HepG2 (cell line): ENCODE results near the gene TTC23. TPM values are rescaled to one million over a fixed set of nuclear protein-coding genes. Genes with fewer than 3 reads are reported as not detected.

ENCODE experiments used
- ATAC-seq: fragments of 200-7000 bp; cut with Tn5 transposase; 3 replicates; pipeline ENCODE4 v1.9.1; 2020; ENCODE audit warnings: mild to moderate bottlenecking, moderate library complexity
- BruUV-seq: library from RNA; stranded (reverse); fragments of 400-500 nt; replicated peaks from 2 replicates; lab custom pipeline; 2021; lab: Mats Ljungman, UMichigan
- CTCF ChIA-PET: fragments of 300-600 bp; formaldehyde crosslinking; extraction: SDS; loops from one replicate; lab custom pipeline; 2021; ENCODE audit warnings: low total read pairs, inconsistent platforms, low intra/inter-chr PET ratio; lab: Yijun Ruan, JAX
- POLR2A ChIA-PET: fragments of 350-600 bp; sonication (Branson Sonifier 250); formaldehyde crosslinking; loops from one replicate; lab custom pipeline; 2020; ENCODE audit warnings: antibody characterized with exemption, inconsistent platforms; lab: Yijun Ruan, JAX
- DNase-seq: peaks from one replicate; pipeline ENCODE4 v3.0.0-alpha.2; 2015; ENCODE audit warnings: low spot score
- FAIRE-seq: peaks from 3 replicates; lab custom pipeline; 2011; peaks lifted over from hg19 to GRCh38; lab: Jason Lieb, UNC
- H2AFZ ChIP-seq: one replicate; pipeline ENCODE4 v1.6.1; 2011; ENCODE audit warnings: low read length, inconsistent platforms
- H3K27ac ChIP-seq: fragments of 300-600 bp; 3 replicates; pipeline ENCODE4 v1.8.0; 2011; ENCODE audit warnings: mixed run types, mild to moderate bottlenecking, mixed read lengths, low read length, inconsistent platforms; ENCODE audit not compliant: insufficient read depth; ENCODE audit errors: extremely low read length
- H3K27me3 ChIP-seq, 2 experiments: fragments of 200-600 bp in 1 of 2; 2 replicates in 1 of 2; 3 replicates in 1 of 2; pipeline versions ENCODE4 v1.6.0 to v1.8.0; 2011; ENCODE audit warnings: low read length in 2 of 2, mild to moderate bottlenecking in 2 of 2, moderate library complexity in 2 of 2, inconsistent platforms in 1 of 2; ENCODE audit not compliant: insufficient read depth in 2 of 2, control insufficient read depth in 1 of 2
- H3K36me3 ChIP-seq, 2 experiments: fragments of 200-600 bp in 1 of 2; replicated peaks in 1 of 2; 2 replicates in 1 of 2; 3 replicates in 1 of 2; pipeline versions ENCODE4 v1.5.1 to v1.8.0; 2011; ENCODE audit warnings: low read length in 2 of 2, inconsistent platforms in 1 of 2; ENCODE audit not compliant: insufficient read depth in 2 of 2, control insufficient read depth in 1 of 2
- H3K4me1 ChIP-seq: 2 replicates; pipeline ENCODE4 v1.5.1; 2012; ENCODE audit warnings: low read length, inconsistent platforms; ENCODE audit not compliant: insufficient read depth
- H3K4me2 ChIP-seq: 2 replicates; pipeline ENCODE4 v1.6.0; 2011; ENCODE audit warnings: low read depth, low read length, inconsistent platforms
- H3K4me3 ChIP-seq, 3 experiments: fragments of 200-600 bp in 1 of 3; sonication (generic), shearing (Covaris generic) in 1 of 3; replicated peaks in 1 of 3; 2 replicates each; pipeline ENCODE4 v1.5.1; 2011 to 2016; ENCODE audit warnings: low read length in 3 of 3, inconsistent platforms in 2 of 3, low read depth in 2 of 3, mild to moderate bottlenecking in 2 of 3, control low read depth in 1 of 3, mixed read lengths in 1 of 3; ENCODE audit not compliant: insufficient read depth in 1 of 3
- H3K79me2 ChIP-seq: one replicate; pipeline ENCODE4 v1.6.1; 2011; ENCODE audit warnings: low read length, inconsistent platforms; ENCODE audit not compliant: insufficient read depth
- H3K9ac ChIP-seq: 2 replicates; pipeline ENCODE4 v1.6.0; 2011; ENCODE audit warnings: mild to moderate bottlenecking, low read depth, low read length, inconsistent platforms; ENCODE audit not compliant: insufficient read depth
- H3K9me3 ChIP-seq: 2 replicates; pipeline ENCODE4 v1.5.1; 2012; ENCODE audit warnings: mild to moderate bottlenecking, low read length
- H4K20me1 ChIP-seq: 2 replicates; pipeline ENCODE4 v1.6.0; 2011; ENCODE audit warnings: inconsistent platforms, mild to moderate bottlenecking, low read length, moderate library complexity; ENCODE audit not compliant: insufficient read depth
- FOXA3 ChIP-seq: IDR thresholded peaks from 2 replicates; pipeline ENCODE4 v1.6.1; 2016; ENCODE audit warnings: missing genetic modification reagents, missing compliant biosample characterization
- NCOA2 ChIP-seq: sonication (generic); formaldehyde crosslinking; IDR thresholded peaks from 2 replicates; pipeline ENCODE4 v1.8.0; 2022; ENCODE audit warnings: inconsistent platforms
- ZBTB38 ChIP-seq: sonication (generic); formaldehyde crosslinking; IDR thresholded peaks from 2 replicates; pipeline ENCODE4 v1.5.1; 2020; ENCODE audit warnings: mild to moderate bottlenecking, missing genetic modification reagents
- WGBS: methylation state at CpG from one replicate; pipeline ENCODE4 v1.1.6; 2017; ENCODE audit warnings: low lambda C conversion rate; 5-methylcytosine and 5-hydroxymethylcytosine counted together
- in situ Hi-C: cut with HindIII; loops from 2 replicates; pipeline ENCODE4 v1.10.0; 2017; ENCODE audit warnings: low pct_unique_long_range_greater_than_20kb; ENCODE audit not compliant: extremely low pct_ligation_motif_present
- intact Hi-C: fragments of 100-400 bp; cut with micrococcal nuclease; formaldehyde crosslinking; loops from one replicate; pipeline ENCODE4 v1.10.0; 2022; ENCODE audit not compliant: unreplicated experiment
- polyA plus RNA-seq, 8 experiments: library from polyadenylated mRNA; depleted of rRNA in 3 of 8; stranded (reverse) in 7 of 8; unstranded in 1 of 8; fragments of >200 nt; fragmentation: Illumina TruSeq in 4 of 8; extraction: Trizol in 4 of 8; gene quantifications; 2 replicates each; pipeline versions ENCODE4 v1.2.1 to v1.2.3, GENCODE V29; 2011 to 2016; ENCODE audit warnings: low read depth in 4 of 8, missing spikeins in 1 of 8, mixed read lengths in 1 of 8; ENCODE audit not compliant: insufficient read depth in 1 of 8
- total RNA-seq, 5 experiments: library from RNA; depleted of rRNA; stranded (reverse); fragments of >200 nt; fragmentation: Illumina TruSeq; extraction: Trizol; gene quantifications; 2 replicates each; pipeline ENCODE4 v1.2.3, GENCODE V29; 2016; ENCODE audit warnings: low read depth in 1 of 5
- TF ChIP-seq, protein P1 (sequence below), 2 experiments: fragments of 450-650 bp in 1 of 2; sonication (generic) in 1 of 2; formaldehyde crosslinking in 1 of 2; IDR thresholded peaks; 2 replicates each; pipeline versions ENCODE4 v1.6.1 to v1.8.0; 2016 to 2022; ENCODE audit warnings: antibody characterized with exemption in 1 of 2, mild to moderate bottlenecking in 1 of 2, missing genetic modification reagents in 1 of 2
- TF ChIP-seq, protein P2 (sequence below): sonication (generic); formaldehyde crosslinking; IDR thresholded peaks from 2 replicates; pipeline ENCODE4 v1.8.0; 2022; ENCODE audit warnings: mild to moderate bottlenecking, missing genetic modification reagents; ENCODE audit not compliant: insufficient replicate concordance

Gene TTC23
- total and polyA plus RNA-seq, 2 of the 13 experiments (the other 11 are each of a cell fraction or from before 2014, with no cell fraction given) = 1.6 to 11.7 TPM

DNA sequence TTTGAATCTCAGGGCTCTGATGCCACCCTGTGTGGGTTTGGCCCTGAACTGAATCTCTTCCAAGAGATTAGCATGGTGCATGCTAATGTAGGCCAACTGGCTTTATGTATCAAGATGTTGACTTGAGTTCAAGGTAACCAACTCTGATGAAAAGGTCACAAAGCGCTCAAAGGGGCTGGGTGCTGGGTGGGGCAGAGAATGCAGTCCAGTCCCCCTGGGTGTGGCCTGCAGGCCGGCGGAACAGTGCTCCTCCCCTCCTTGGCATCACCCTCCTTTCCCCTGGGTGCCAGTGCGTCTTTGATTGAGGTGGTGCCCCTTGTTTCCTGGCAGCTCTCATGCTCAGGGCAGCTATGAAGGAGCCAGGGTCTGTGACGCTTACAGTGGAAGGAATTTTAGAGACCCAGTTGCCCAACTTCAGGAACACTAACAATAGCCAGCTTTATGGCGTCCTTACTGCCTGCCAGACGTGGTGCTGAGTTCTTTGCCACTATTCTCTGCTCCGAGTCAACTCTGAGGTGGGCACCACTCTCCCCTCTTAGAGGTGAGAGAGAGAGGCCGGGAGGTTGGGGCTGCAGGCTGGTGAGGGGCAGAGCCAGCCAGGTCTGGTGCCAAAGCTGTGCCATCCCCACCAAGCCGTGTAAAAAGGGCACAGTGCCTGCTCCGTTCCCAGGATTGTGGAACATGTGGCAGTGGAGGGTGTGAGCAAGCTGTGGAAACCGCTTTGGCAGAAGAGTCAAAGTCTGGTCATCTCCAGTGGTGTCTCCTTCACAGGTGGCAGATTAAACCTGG lies 134.7 kb downstream of the TTC23 start (continued):
- TF ChIP-seq NCOA2 (CRISPR knock-in tag) = no peak

DNA sequence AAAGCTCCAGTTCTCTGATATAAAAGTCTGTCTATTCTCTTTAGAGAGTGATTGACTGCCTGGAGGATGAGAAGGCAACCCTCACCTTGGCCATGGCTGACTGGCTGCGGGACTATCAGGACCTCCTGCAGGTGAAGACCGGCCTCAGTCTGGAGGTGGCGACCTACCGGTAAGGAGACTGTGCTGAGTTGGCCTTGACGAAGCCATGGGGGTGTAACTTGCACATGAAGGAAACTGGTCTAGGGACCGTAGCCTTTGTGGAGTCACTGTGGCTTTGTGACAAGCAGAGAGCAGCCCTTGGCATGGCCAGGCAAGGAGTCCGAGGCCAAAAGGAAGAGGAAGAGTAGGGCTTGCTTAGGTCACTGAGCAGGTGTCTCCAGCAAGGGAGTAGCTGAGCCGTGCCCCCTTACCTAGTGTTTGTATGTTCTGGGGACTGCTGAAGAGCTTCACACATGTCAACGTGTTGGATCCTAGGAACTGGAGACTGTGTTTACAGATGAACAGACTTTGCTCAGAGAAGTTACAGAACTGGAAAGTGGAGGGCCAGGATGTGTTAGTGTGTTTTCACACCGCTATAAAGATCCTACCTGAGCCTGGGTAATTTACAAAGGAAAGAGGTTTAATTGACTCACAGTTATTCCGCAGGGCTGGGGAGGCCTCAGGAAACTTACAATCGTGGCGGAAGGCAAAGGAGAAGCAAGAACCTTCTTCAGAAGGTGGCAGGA lies 135.7 kb downstream of the TTC23 start:
- WGBS = 59% methylated on average over 11 of the region's 13 CpGs
- H3K4me2 ChIP-seq = no peak overlapping the region
- no peaks in the 10 kb centered on the region for H3K9me3 ChIP-seq
- no peaks in the 10 kb centered on the region for H4K20me1 ChIP-seq
- H3K9ac ChIP-seq = no peak overlapping the region
- DNase-seq (peak; percentile 23), FAIRE-seq (peak; percentile 15), ATAC-seq (peak; percentile 87)
- H3K4me3 ChIP-seq = no peak overlapping the region
- in situ Hi-C loops = no loop called here
- ChIA-PET POLR2A (interaction anchor here (1.8 kb wide), 1 partner anchor 8 kb away, joined by 5 read pairs; the partner anchor contains the start of gene SYNM), CTCF (no interaction called here)
- no peak overlapping the region for H2AFZ ChIP-seq
- no TSS peak for BruUV-seq
- no peaks in the 10 kb centered on the region for H3K79me2 ChIP-seq
- H3K27me3 ChIP-seq = no peaks in the 10 kb centered on the region
- H3K36me3 ChIP-seq = no peaks in the 10 kb centered on the region; a peak in 1 of 5 replicates
- peak overlapping the region; percentile 49 for H3K27ac ChIP-seq
- intact Hi-C loops = no loop called here
- peaks cover 22% of the 10 kb centered on the region for H3K4me1 ChIP-seq
- TF ChIP-seq, protein P1, sequence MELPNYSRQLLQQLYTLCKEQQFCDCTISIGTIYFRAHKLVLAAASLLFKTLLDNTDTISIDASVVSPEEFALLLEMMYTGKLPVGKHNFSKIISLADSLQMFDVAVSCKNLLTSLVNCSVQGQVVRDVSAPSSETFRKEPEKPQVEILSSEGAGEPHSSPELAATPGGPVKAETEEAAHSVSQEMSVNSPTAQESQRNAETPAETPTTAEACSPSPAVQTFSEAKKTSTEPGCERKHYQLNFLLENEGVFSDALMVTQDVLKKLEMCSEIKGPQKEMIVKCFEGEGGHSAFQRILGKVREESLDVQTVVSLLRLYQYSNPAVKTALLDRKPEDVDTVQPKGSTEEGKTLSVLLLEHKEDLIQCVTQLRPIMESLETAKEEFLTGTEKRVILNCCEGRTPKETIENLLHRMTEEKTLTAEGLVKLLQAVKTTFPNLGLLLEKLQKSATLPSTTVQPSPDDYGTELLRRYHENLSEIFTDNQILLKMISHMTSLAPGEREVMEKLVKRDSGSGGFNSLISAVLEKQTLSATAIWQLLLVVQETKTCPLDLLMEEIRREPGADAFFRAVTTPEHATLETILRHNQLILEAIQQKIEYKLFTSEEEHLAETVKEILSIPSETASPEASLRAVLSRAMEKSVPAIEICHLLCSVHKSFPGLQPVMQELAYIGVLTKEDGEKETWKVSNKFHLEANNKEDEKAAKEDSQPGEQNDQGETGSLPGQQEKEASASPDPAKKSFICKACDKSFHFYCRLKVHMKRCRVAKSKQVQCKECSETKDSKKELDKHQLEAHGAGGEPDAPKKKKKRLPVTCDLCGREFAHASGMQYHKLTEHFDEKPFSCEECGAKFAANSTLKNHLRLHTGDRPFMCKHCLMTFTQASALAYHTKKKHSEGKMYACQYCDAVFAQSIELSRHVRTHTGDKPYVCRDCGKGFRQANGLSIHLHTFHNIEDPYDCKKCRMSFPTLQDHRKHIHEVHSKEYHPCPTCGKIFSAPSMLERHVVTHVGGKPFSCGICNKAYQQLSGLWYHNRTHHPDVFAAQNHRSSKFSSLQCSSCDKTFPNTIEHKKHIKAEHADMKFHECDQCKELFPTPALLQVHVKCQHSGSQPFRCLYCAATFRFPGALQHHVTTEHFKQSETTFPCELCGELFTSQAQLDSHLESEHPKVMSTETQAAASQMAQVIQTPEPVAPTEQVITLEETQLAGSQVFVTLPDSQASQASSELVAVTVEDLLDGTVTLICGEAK (IDR thresholded peaks at IDR 0.05) = no peak
- TF ChIP-seq, protein P1 (CRISPR knock-in tag; IDR thresholded peaks at IDR 0.05) = no peak
- TF ChIP-seq ZBTB38 (CRISPR knock-in tag) (0 out of 2 replicates have a peak, but pooled peaks have one; percentile 24), FOXA3 (CRISPR knock-in tag) (0 out of 2 replicates have a peak, but pooled peaks have one; percentile 14)
- TF ChIP-seq, protein P2, sequence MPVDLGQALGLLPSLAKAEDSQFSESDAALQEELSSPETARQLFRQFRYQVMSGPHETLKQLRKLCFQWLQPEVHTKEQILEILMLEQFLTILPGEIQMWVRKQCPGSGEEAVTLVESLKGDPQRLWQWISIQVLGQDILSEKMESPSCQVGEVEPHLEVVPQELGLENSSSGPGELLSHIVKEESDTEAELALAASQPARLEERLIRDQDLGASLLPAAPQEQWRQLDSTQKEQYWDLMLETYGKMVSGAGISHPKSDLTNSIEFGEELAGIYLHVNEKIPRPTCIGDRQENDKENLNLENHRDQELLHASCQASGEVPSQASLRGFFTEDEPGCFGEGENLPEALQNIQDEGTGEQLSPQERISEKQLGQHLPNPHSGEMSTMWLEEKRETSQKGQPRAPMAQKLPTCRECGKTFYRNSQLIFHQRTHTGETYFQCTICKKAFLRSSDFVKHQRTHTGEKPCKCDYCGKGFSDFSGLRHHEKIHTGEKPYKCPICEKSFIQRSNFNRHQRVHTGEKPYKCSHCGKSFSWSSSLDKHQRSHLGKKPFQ (CRISPR knock-in tag) = peak; percentile 94
